HepG2 (cell line): ENCODE data around the gene MAN2B2. TPM values are rescaled to one million over a fixed set of nuclear protein-coding genes. Genes with fewer than 3 reads are reported as not detected.

Experiments used
- AFF4 ChIP-seq: sonication (generic); formaldehyde crosslinking; IDR thresholded peaks from 2 replicates; pipeline ENCODE4 v1.4.0; 2020; ENCODE audit warnings: missing genetic modification reagents
- DPF2 ChIP-seq: sonication (generic); formaldehyde crosslinking; IDR thresholded peaks from 2 replicates; pipeline ENCODE4 v1.4.0; 2020; ENCODE audit warnings: mild to moderate bottlenecking, low read depth, missing genetic modification reagents, borderline replicate concordance
- DR1 ChIP-seq: sonication (generic); formaldehyde crosslinking; IDR thresholded peaks from 2 replicates; pipeline ENCODE4 v1.8.0; 2021; ENCODE audit warnings: mild to moderate bottlenecking, missing genetic modification reagents, inconsistent platforms
- HNRNPUL1 ChIP-seq: fragments of 200-400 bp; formaldehyde crosslinking; IDR thresholded peaks from 2 replicates; pipeline ENCODE4 v1.6.1; 2017; ENCODE audit warnings: low read depth, mild to moderate bottlenecking, low read length, moderate library complexity
- LBX2 ChIP-seq: sonication (generic); formaldehyde crosslinking; IDR thresholded peaks from 2 replicates; pipeline ENCODE4 v1.5.0; 2020; ENCODE audit warnings: missing genetic modification reagents, mild to moderate bottlenecking, borderline replicate concordance
- NCOA2 ChIP-seq: sonication (generic); formaldehyde crosslinking; IDR thresholded peaks from 2 replicates; pipeline ENCODE4 v1.8.0; 2022; ENCODE audit warnings: inconsistent platforms
- NPAS2 ChIP-seq: sonication (generic); formaldehyde crosslinking; IDR thresholded peaks from 2 replicates; pipeline ENCODE4 v1.8.0; 2022; ENCODE audit warnings: mild to moderate bottlenecking, missing genetic modification reagents, borderline replicate concordance
- POLR2A ChIP-seq, 2 experiments: IDR thresholded peaks; 2 replicates each; pipeline ENCODE4 v1.6.1; 2011; ENCODE audit warnings: low read depth in 2 of 2, low read length in 2 of 2, mild to moderate bottlenecking in 1 of 2, moderate library complexity in 1 of 2; ENCODE audit not compliant: insufficient read depth in 1 of 2
- SOX6 ChIP-seq, 2 experiments: fragments of 450-650 bp in 1 of 2; sonication (generic) in 1 of 2; formaldehyde crosslinking in 1 of 2; IDR thresholded peaks; 2 replicates each; pipeline versions ENCODE4 v1.4.0 to v1.6.1; 2017 to 2020; ENCODE audit warnings: antibody characterized with exemption in 1 of 2, mild to moderate bottlenecking in 1 of 2, missing genetic modification reagents in 1 of 2
- SP140L ChIP-seq: sonication (generic); formaldehyde crosslinking; IDR thresholded peaks from 2 replicates; pipeline ENCODE4 v1.4.0; 2020; ENCODE audit warnings: missing genetic modification reagents, borderline replicate concordance
- THAP11 ChIP-seq: IDR thresholded peaks from 2 replicates; pipeline ENCODE4 v1.6.1; 2016; ENCODE audit warnings: missing biosample characterization, missing genetic modification reagents
- ZBTB20 ChIP-seq: sonication (generic); formaldehyde crosslinking; IDR thresholded peaks from 2 replicates; pipeline ENCODE4 v1.8.1; 2023; ENCODE audit warnings: missing genetic modification reagents, low read depth, mild to moderate bottlenecking, borderline replicate concordance
- ZFAT ChIP-seq: sonication (generic); formaldehyde crosslinking; conservative IDR thresholded peaks from 2 replicates; pipeline ENCODE4 v1.8.1; 2023; ENCODE audit warnings: missing genetic modification reagents, inconsistent platforms
- ZFY ChIP-seq: sonication (generic); formaldehyde crosslinking; IDR thresholded peaks from 2 replicates; pipeline ENCODE4 v1.4.0; 2020; ENCODE audit warnings: missing genetic modification reagents
- ZNF101 ChIP-seq: sonication (generic); formaldehyde crosslinking; IDR thresholded peaks from 2 replicates; pipeline ENCODE4 v1.4.0; 2020; ENCODE audit warnings: mild to moderate bottlenecking, low read depth, missing genetic modification reagents, borderline replicate concordance
- ZNF138 ChIP-seq: sonication (generic); formaldehyde crosslinking; IDR thresholded peaks from 2 replicates; pipeline ENCODE4 v1.5.0; 2020; ENCODE audit warnings: mild to moderate bottlenecking, low read depth, missing genetic modification reagents
- ZNF350 ChIP-seq: sonication (generic); formaldehyde crosslinking; IDR thresholded peaks from 2 replicates; pipeline ENCODE4 v1.4.0; 2020; ENCODE audit warnings: mild to moderate bottlenecking, low read depth, missing genetic modification reagents, borderline replicate concordance
- ZNF354B ChIP-seq: sonication (generic); formaldehyde crosslinking; IDR thresholded peaks from 2 replicates; pipeline ENCODE4 v1.8.0; 2022; ENCODE audit warnings: mild to moderate bottlenecking, missing genetic modification reagents
- ZNF512B ChIP-seq: sonication (generic); formaldehyde crosslinking; IDR thresholded peaks from 2 replicates; pipeline ENCODE4 v1.5.1; 2020; ENCODE audit warnings: missing genetic modification reagents, mild to moderate bottlenecking, borderline replicate concordance
- ZNF546 ChIP-seq: sonication (generic); formaldehyde crosslinking; conservative IDR thresholded peaks from 2 replicates; pipeline ENCODE4 v1.8.1; 2023; ENCODE audit warnings: mild to moderate bottlenecking, missing genetic modification reagents
- ZNF83 ChIP-seq: sonication (generic); formaldehyde crosslinking; IDR thresholded peaks from 2 replicates; pipeline ENCODE4 v1.4.0; 2020; ENCODE audit warnings: missing genetic modification reagents, mild to moderate bottlenecking, borderline replicate concordance
- ZSCAN9 ChIP-seq: IDR thresholded peaks from 2 replicates; pipeline ENCODE4 v1.6.1; 2016; ENCODE audit warnings: borderline replicate concordance
- polyA plus RNA-seq, 8 experiments: library from polyadenylated mRNA; depleted of rRNA in 3 of 8; stranded (reverse) in 7 of 8; unstranded in 1 of 8; fragments of >200 nt; fragmentation: Illumina TruSeq in 4 of 8; extraction: Trizol in 4 of 8; gene quantifications; 2 replicates each; pipeline versions ENCODE4 v1.2.1 to v1.2.3, GENCODE V29; 2011 to 2016; ENCODE audit warnings: low read depth in 4 of 8, missing spikeins in 1 of 8, mixed read lengths in 1 of 8; ENCODE audit not compliant: insufficient read depth in 1 of 8
- total RNA-seq, 5 experiments: library from RNA; depleted of rRNA; stranded (reverse); fragments of >200 nt; fragmentation: Illumina TruSeq; extraction: Trizol; gene quantifications; 2 replicates each; pipeline ENCODE4 v1.2.3, GENCODE V29; 2016; ENCODE audit warnings: low read depth in 1 of 5

The MAN2B2 gene
- total and polyA plus RNA-seq, 2 of the 13 experiments (the other 11 are each of a cell fraction or from before 2014, with no cell fraction given), result 4.8 to 5.4 TPM

GRCh38 chr4:6640292-6641163 lies 65.5 kb downstream of the MAN2B2 start, which contains the start of gene MRFAP1 (continued):
- TF ChIP-seq ZNF101 (no peak), ZSCAN9 (CRISPR knock-in tag) (peak; percentile 72; the same call in 1 of the 2 replicates), SP140L (no peak), HNRNPUL1 (no peak), ZNF512B (CRISPR knock-in tag) (no peak), ZNF354B (CRISPR knock-in tag) (no peak), ZFAT (CRISPR knock-in tag) (no peak), THAP11 (CRISPR knock-in tag) (peak; percentile 94), NCOA2 (CRISPR knock-in tag) (peak; percentile 12), DPF2 (CRISPR knock-in tag) (0 out of 2 replicates have a peak, but pooled peaks have one; percentile 40), SOX6 (IDR thresholded peaks at IDR 0.05) (no peak), SOX6 (CRISPR knock-in tag; IDR thresholded peaks at IDR 0.05) (peak; percentile 68), ZBTB20 (CRISPR knock-in tag) (no peak), ZNF546 (CRISPR knock-in tag) (peak; percentile 41; the same call in 1 of the 2 replicates), AFF4 (CRISPR knock-in tag) (no peak), DR1 (CRISPR knock-in tag) (peak; percentile 85), POLR2A (IDR thresholded peaks at IDR 0.05; ENCODE audit: insufficient read depth in 1 of 2, low read depth in 2 of 2, low read length in 2 of 2) (peak; percentile 83 to 94), ZFY (CRISPR knock-in tag) (peak; percentile 61), LBX2 (CRISPR knock-in tag) (0 out of 2 replicates have a peak, but pooled peaks have one; percentile 15), ZNF138 (CRISPR knock-in tag) (peak; percentile 62; the same call in 1 of the 2 replicates), NPAS2 (CRISPR knock-in tag) (no peak), ZNF350 (CRISPR knock-in tag) (peak; percentile 85; the same call in 1 of the 2 replicates), ZNF83 (no peak)
